BJ (cell line): ENCODE results near the gene MFAP4. TPM values are rescaled to one million over a fixed set of nuclear protein-coding genes. Genes with fewer than 3 reads are reported as not detected.

Experiments
- CTCF ChIA-PET: fragments of 350-600 bp; formaldehyde crosslinking; extraction: SDS; loops from one replicate; lab custom pipeline; 2021; ENCODE audit warnings: antibody characterized with exemption, inconsistent platforms; lab: Yijun Ruan, JAX
- POLR2A ChIA-PET: fragments of 300-600 bp; sonication (Branson Sonifier 250); formaldehyde crosslinking; extraction: SDS; loops from one replicate; lab custom pipeline; 2021; ENCODE audit warnings: antibody characterized with exemption; lab: Charles Lee
- DNase-seq: peaks from one replicate; pipeline ENCODE4 v3.0.0-alpha.2; 2011; ENCODE audit warnings: low read depth
- H3K27me3 ChIP-seq: 2 replicates; pipeline ENCODE4 v1.6.0; 2011; ENCODE audit warnings: low read length; ENCODE audit not compliant: control insufficient read depth, insufficient read depth
- H3K36me3 ChIP-seq: 2 replicates; pipeline ENCODE4 v1.5.1; 2011; ENCODE audit warnings: low read length; ENCODE audit not compliant: control insufficient read depth, insufficient read depth
- H3K4me3 ChIP-seq: 2 replicates; pipeline ENCODE4 v1.5.1; 2011; ENCODE audit warnings: low read depth, mild to moderate bottlenecking, control low read depth, low read length
- polyA plus RNA-seq: library from polyadenylated mRNA; depleted of rRNA; stranded (reverse); fragments of >200 nt; gene quantifications from 2 replicates; pipeline ENCODE4 v1.2.3, GENCODE V29; 2011
- TF ChIP-seq, protein P1 (sequence below): IDR thresholded peaks from 2 replicates; pipeline ENCODE4 v1.5.1; 2011; ENCODE audit warnings: low read depth, mild to moderate bottlenecking, control low read depth, inconsistent platforms, low read length, moderate library complexity; ENCODE audit not compliant: insufficient read depth

MFAP4 gene
- polyA plus RNA-seq, 1 experiment: 86.8 TPM

DNA sequence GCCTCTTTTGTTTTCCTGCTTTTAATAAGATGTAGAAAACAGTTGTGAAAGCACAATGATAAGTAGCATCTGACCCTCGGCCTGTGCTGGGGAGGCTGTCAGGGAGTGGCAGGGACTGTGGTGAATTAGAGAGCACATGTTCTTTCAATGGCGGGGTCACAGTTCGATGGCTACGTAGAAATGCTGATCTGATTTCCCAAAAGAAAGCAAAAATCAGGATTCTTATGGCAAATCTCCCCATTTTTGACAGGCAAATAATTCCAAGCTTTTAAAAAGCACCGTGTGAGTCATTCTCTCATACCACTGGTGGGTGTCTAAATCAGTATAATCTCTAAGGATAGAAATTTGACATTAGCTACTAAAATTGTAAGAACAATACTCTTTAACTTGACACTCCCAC is 12.9 kb downstream of the MFAP4 start:
- ChIA-PET POLR2A (no interaction called here), CTCF (interaction anchor here (0.9 to 3.1 kb wide), 4 partner anchors 9 to 73 kb away, joined by 3 to 15 read pairs (median 10); partner anchors contain the start of gene B9D1)
- Histone ChIP-seq H3K36me3 (no peaks in the 10 kb centered on the region), H3K4me3 (no peak overlapping the region), H3K27me3 (no peaks in the 10 kb centered on the region)
- no peak for DNase-seq
- TF ChIP-seq, protein P1, sequence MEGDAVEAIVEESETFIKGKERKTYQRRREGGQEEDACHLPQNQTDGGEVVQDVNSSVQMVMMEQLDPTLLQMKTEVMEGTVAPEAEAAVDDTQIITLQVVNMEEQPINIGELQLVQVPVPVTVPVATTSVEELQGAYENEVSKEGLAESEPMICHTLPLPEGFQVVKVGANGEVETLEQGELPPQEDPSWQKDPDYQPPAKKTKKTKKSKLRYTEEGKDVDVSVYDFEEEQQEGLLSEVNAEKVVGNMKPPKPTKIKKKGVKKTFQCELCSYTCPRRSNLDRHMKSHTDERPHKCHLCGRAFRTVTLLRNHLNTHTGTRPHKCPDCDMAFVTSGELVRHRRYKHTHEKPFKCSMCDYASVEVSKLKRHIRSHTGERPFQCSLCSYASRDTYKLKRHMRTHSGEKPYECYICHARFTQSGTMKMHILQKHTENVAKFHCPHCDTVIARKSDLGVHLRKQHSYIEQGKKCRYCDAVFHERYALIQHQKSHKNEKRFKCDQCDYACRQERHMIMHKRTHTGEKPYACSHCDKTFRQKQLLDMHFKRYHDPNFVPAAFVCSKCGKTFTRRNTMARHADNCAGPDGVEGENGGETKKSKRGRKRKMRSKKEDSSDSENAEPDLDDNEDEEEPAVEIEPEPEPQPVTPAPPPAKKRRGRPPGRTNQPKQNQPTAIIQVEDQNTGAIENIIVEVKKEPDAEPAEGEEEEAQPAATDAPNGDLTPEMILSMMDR: no peak

DNA sequence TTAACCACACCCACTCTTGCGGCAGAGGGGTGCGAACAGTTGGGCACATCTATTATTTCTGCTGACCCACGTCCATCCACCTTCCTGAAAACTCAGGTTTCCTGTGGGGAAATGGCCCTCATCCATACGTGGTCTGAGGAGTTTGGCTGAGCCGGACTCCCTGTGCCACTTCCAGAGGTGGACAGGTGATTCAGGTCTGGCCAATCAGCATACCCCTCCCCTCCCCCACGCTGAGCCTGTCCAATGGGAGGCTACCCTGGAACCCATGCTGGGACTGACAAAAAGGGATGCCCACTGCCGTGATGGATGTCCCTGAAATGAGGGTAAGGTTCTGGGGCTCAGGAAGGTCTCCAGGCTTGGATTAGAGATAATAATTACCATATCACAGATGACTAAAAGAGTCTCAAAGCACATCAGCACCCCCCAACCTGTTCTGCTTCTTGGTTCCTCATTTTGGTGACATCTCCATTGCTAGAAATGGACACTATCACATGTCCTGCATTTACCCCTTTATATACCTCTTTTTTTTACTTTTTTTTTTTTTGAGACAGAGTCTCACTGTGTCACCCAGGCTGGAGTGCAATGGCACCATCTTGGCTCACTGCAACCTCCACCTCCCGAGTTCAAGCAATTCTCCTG is 14.0 kb downstream of the MFAP4 start:
- TF ChIP-seq, protein P1: no peak
- H3K36me3 ChIP-seq: no peaks in the 10 kb centered on the region
- no peak for DNase-seq
- ChIA-PET POLR2A (no interaction called here), CTCF (interaction anchor here (0.7 to 2.3 kb wide), 4 partner anchors 10 to 74 kb away, joined by 3 to 11 read pairs (median 6); no protein-coding TSS in a partner anchor)
- no peaks in the 10 kb centered on the region for H3K27me3 ChIP-seq
- H3K4me3 ChIP-seq: no peak overlapping the region

DNA sequence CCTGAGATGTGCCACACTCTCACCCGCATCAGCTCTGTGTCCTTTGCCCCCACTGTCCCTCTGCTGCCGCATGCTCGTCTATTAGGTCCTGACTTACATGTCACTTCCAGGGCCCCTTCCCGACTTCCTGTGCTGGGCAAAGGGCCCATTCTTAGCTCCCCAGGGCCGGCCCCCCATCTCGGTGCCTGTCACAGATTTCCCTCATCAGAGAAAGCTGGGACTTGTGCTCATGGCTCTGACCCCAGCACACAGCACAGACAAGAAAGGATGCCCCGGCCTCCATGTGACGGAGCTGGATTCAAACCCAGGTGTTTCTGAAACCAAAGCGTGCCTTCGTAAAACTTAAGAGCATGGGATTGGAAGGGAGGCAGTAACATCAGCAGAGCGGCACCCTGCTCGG is 14.6 kb downstream of the MFAP4 start:
- no peak for DNase-seq
- CTCF ChIA-PET: interaction anchor here (1.3 kb wide), 1 partner anchor 9 kb away, joined by 3 read pairs; no protein-coding TSS in a partner anchor
- POLR2A ChIA-PET: no interaction called here
- TF ChIP-seq, protein P1: no peak
- Histone ChIP-seq H3K4me3 (no peak overlapping the region), H3K27me3 (no peaks in the 10 kb centered on the region), H3K36me3 (no peaks in the 10 kb centered on the region)

DNA sequence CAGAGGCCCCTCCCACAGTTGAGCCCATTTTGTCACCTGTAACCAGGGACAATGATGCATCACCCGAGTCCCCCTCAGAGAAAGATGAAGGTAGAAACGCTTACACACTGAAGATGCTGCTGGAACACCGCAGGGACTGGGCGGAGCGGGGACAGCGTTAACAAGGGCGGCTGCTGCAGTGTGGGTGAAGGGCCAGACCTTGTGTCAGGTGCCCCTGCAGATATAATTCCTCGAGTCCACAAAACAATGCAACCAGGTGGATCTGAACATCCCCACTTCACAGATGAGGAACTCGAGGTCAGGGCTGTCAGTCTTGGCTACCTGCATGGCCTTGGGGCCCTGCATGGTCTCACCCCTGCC is 15.0 kb downstream of the MFAP4 start:
- POLR2A ChIA-PET: no interaction called here
- Histone ChIP-seq H3K27me3 (no peaks in the 10 kb centered on the region), H3K4me3 (no peak overlapping the region), H3K36me3 (no peaks in the 10 kb centered on the region)
- CTCF ChIA-PET: interaction anchor here (1.3 kb wide), 1 partner anchor 9 kb away, joined by 3 read pairs; no protein-coding TSS in a partner anchor
- TF ChIP-seq, protein P1: no peak
- DNase-seq: no peak

DNA sequence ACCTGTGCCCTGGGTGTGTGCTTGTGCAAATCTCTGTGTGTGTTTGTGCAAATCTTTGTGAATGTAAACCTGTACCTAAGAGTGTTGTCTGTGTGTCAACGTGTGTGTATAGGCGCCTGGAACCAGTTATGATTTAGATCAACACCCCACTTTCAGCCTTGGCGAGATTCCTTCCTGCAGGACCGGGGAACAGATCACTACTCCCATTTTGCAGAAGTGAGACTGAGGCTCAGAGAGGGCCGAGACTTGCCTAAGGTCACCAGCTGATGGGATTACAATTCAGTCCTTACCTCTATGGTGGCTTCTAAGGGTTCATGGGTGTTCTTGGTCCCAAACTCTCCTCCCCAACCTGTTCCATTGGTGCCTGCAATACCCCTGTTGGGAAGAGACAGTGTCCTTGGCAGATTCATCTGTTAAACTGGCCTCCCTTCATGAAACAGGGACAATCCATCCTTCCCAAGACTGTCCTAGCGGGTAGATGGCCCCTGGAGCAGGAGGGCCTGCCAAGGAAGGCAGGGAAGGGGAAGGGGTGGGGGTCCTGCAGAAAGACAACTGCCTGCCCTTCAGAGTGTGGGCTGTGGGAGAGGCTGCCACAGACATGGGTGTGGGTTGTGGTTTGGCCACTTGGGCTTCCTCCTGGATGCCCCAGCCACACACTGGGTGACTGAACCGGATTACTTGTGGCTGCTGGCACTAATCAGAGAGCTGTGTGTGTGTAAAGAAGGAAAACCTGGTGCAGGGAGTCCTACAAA is 15.6 kb downstream of the MFAP4 start:
- Histone ChIP-seq H3K4me3 (no peak overlapping the region), H3K36me3 (no peaks in the 10 kb centered on the region), H3K27me3 (no peaks in the 10 kb centered on the region)
- ChIA-PET CTCF (interaction anchor here (0.6 to 1.3 kb wide), 3 partner anchors 8 to 122 kb away, joined by 3 to 4 read pairs (median 3); partner anchors contain the start of gene B9D1), POLR2A (no interaction called here)
- TF ChIP-seq, protein P1: no peak
- no peak for DNase-seq
